HEK293 (cell line): ENCODE measurements around the gene NATD1.

Experiments
- CTCF ChIA-PET: fragments of 350-600 bp; formaldehyde crosslinking; extraction: SDS; loops from one replicate; lab custom pipeline; 2021; ENCODE audit warnings: antibody characterized with exemption; lab: Yijun Ruan, JAX
- POLR2A ChIA-PET: fragments of 300-600 bp; formaldehyde crosslinking; extraction: SDS; loops from one replicate; lab custom pipeline; 2020; ENCODE audit warnings: antibody characterized with exemption, inconsistent platforms; lab: Yijun Ruan, JAX
- H3K27ac ChIP-seq: fragments of 200-500 bp; sonication (Bioruptor generic); 2 replicates; pipeline ENCODE4 v1.5.1; 2014; ENCODE audit warnings: low read depth, low read length, control low read depth, inconsistent platforms; ENCODE audit errors: extremely low read depth
- H3K36me3 ChIP-seq, 2 experiments: fragments of 200-500 bp in 1 of 2; sonication (Bioruptor generic) in 1 of 2; 1 replicate in 1 of 2; 2 replicates in 1 of 2; pipeline ENCODE4 v1.5.1; 2014 to 2017; ENCODE audit warnings: inconsistent platforms in 2 of 2, low read length in 2 of 2; ENCODE audit not compliant: control insufficient read depth in 2 of 2, insufficient read depth in 1 of 2
- H3K4me1 ChIP-seq: fragments of 200-500 bp; sonication (Bioruptor generic); 2 replicates; pipeline ENCODE4 v1.5.1; 2014; ENCODE audit warnings: mild to moderate bottlenecking, low read length, inconsistent platforms; ENCODE audit not compliant: control insufficient read depth, insufficient read depth
- H3K4me3 ChIP-seq: 2 replicates; pipeline ENCODE4 v1.5.1; 2011; ENCODE audit warnings: low read depth, mild to moderate bottlenecking, control low read depth, low read length, moderate library complexity
- H3K9me3 ChIP-seq: fragments of 200-500 bp; sonication (Bioruptor generic); 2 replicates; pipeline ENCODE4 v1.5.1; 2014; ENCODE audit warnings: low read depth, low read length, inconsistent platforms; ENCODE audit not compliant: control insufficient read depth, insufficient read depth
- CTCF ChIP-seq: fragments of 450-650 bp; formaldehyde crosslinking; IDR thresholded peaks from 2 replicates; pipeline ENCODE4 v1.5.1; 2016; ENCODE audit warnings: missing biosample characterization, missing genetic modification characterization
- EGR2 ChIP-seq: fragments of 450-650 bp; formaldehyde crosslinking; IDR thresholded peaks from 2 replicates; pipeline ENCODE4 v1.5.1; 2016; ENCODE audit warnings: low read depth, missing biosample characterization, missing genetic modification characterization
- GFI1B ChIP-seq: fragments of 450-650 bp; formaldehyde crosslinking; IDR thresholded peaks from 2 replicates; pipeline ENCODE4 v1.5.1; 2016; ENCODE audit warnings: missing biosample characterization, missing genetic modification characterization
- HOXD13 ChIP-seq: sonication (generic); formaldehyde crosslinking; IDR thresholded peaks from 2 replicates; pipeline ENCODE4 v1.8.0; 2022; ENCODE audit warnings: missing genetic modification reagents, borderline replicate concordance
- IKZF3 ChIP-seq: fragments of 450-650 bp; IDR thresholded peaks from 2 replicates; pipeline ENCODE4 v1.5.0; 2018; ENCODE audit warnings: missing biosample characterization, mild to moderate bottlenecking, missing genetic modification characterization, moderate library complexity
- KLF16 ChIP-seq: fragments of 450-650 bp; formaldehyde crosslinking; IDR thresholded peaks from 2 replicates; pipeline ENCODE4 v1.5.1; 2017; ENCODE audit warnings: missing biosample characterization, missing genetic modification characterization
- KLF9 ChIP-seq: fragments of 450-650 bp; formaldehyde crosslinking; IDR thresholded peaks from 2 replicates; pipeline ENCODE4 v1.5.1; 2016; ENCODE audit warnings: missing biosample characterization, missing genetic modification characterization, low read depth
- SALL2 ChIP-seq: fragments of 450-650 bp; formaldehyde crosslinking; IDR thresholded peaks from 2 replicates; pipeline ENCODE4 v1.5.0; 2017; ENCODE audit warnings: missing biosample characterization, mild to moderate bottlenecking, missing genetic modification characterization, borderline replicate concordance
- SCRT2 ChIP-seq: fragments of 450-650 bp; formaldehyde crosslinking; IDR thresholded peaks from 2 replicates; pipeline ENCODE4 v1.5.1; 2016; ENCODE audit warnings: missing biosample characterization, missing genetic modification characterization
- TRIM28 ChIP-seq: IDR thresholded peaks from 2 replicates; pipeline ENCODE4 v1.6.1; 2011; ENCODE audit warnings: low read length, control low read depth, borderline replicate concordance
- ZBTB17 ChIP-seq: fragments of 450-650 bp; formaldehyde crosslinking; IDR thresholded peaks from 2 replicates; pipeline ENCODE4 v1.5.1; 2016; ENCODE audit warnings: missing biosample characterization, missing genetic modification characterization
- ZBTB49 ChIP-seq: fragments of 450-650 bp; formaldehyde crosslinking; IDR thresholded peaks from 2 replicates; pipeline ENCODE4 v1.5.1; 2016; ENCODE audit warnings: missing biosample characterization, missing genetic modification characterization, low read depth
- ZFHX2 ChIP-seq: fragments of 450-650 bp; formaldehyde crosslinking; conservative IDR thresholded peaks from 2 replicates; pipeline ENCODE4 v1.5.1; 2016; ENCODE audit warnings: missing biosample characterization, missing genetic modification characterization
- ZFP3 ChIP-seq: fragments of 450-650 bp; formaldehyde crosslinking; IDR thresholded peaks from 2 replicates; pipeline ENCODE4 v1.5.1; 2016; ENCODE audit warnings: low read depth, missing biosample characterization, missing genetic modification characterization
- ZFP41 ChIP-seq: fragments of 450-650 bp; formaldehyde crosslinking; IDR thresholded peaks from 2 replicates; pipeline ENCODE4 v1.5.1; 2016; ENCODE audit warnings: missing biosample characterization, missing genetic modification characterization, borderline replicate concordance
- ZNF121 ChIP-seq: fragments of 450-650 bp; formaldehyde crosslinking; IDR thresholded peaks from 2 replicates; pipeline ENCODE4 v1.5.1; 2016; ENCODE audit warnings: missing biosample characterization, missing genetic modification characterization
- ZNF148 ChIP-seq: fragments of 450-650 bp; formaldehyde crosslinking; IDR thresholded peaks from 2 replicates; pipeline ENCODE4 v1.5.0; 2017; ENCODE audit warnings: missing biosample characterization, missing genetic modification characterization, borderline replicate concordance
- ZNF175 ChIP-seq: fragments of 450-650 bp; formaldehyde crosslinking; IDR thresholded peaks from 2 replicates; pipeline ENCODE4 v1.5.1; 2016; ENCODE audit warnings: missing biosample characterization, missing genetic modification characterization
- ZNF221 ChIP-seq: fragments of 450-650 bp; formaldehyde crosslinking; IDR thresholded peaks from 2 replicates; pipeline ENCODE4 v1.5.1; 2017; ENCODE audit warnings: missing biosample characterization, missing genetic modification characterization, borderline replicate concordance
- ZNF366 ChIP-seq: fragments of 450-650 bp; formaldehyde crosslinking; conservative IDR thresholded peaks from 2 replicates; pipeline ENCODE4 v1.5.1; 2016; ENCODE audit warnings: missing biosample characterization, missing genetic modification characterization
- ZNF423 ChIP-seq: fragments of 450-650 bp; formaldehyde crosslinking; IDR thresholded peaks from 2 replicates; pipeline ENCODE4 v1.5.1; 2016; ENCODE audit warnings: missing biosample characterization, missing genetic modification characterization
- ZNF571 ChIP-seq: fragments of 450-650 bp; formaldehyde crosslinking; IDR thresholded peaks from 2 replicates; pipeline ENCODE4 v1.5.0; 2017; ENCODE audit warnings: missing biosample characterization, missing genetic modification characterization
- ZNF621 ChIP-seq: fragments of 450-650 bp; formaldehyde crosslinking; IDR thresholded peaks from 2 replicates; pipeline ENCODE4 v1.5.1; 2017; ENCODE audit warnings: missing biosample characterization, missing genetic modification characterization
- ZNF645 ChIP-seq: fragments of 450-650 bp; formaldehyde crosslinking; IDR thresholded peaks from 2 replicates; pipeline ENCODE4; 2016; ENCODE audit warnings: missing biosample characterization, missing genetic modification characterization
- ZNF654 ChIP-seq: fragments of 450-650 bp; formaldehyde crosslinking; IDR thresholded peaks from 2 replicates; pipeline ENCODE4 v1.5.1; 2016; ENCODE audit warnings: low read depth, missing biosample characterization, missing genetic modification characterization
- ZNF664 ChIP-seq: fragments of 450-650 bp; formaldehyde crosslinking; IDR thresholded peaks from 2 replicates; pipeline ENCODE4 v1.5.1; 2016; ENCODE audit warnings: missing biosample characterization, missing genetic modification characterization
- ZNF701 ChIP-seq: fragments of 450-650 bp; formaldehyde crosslinking; IDR thresholded peaks from 2 replicates; pipeline ENCODE4 v1.5.1; 2016; ENCODE audit warnings: missing biosample characterization, missing genetic modification characterization
- ZNF747 ChIP-seq: fragments of 450-650 bp; formaldehyde crosslinking; IDR thresholded peaks from 2 replicates; pipeline ENCODE4 v1.5.1; 2016; ENCODE audit warnings: missing biosample characterization, missing genetic modification characterization

The NATD1 gene

GRCh38 chr17:21239680-21240368 is 13.4 kb downstream of the NATD1 start:
- ChIA-PET POLR2A (interaction anchor here (0.9 to 1.3 kb wide), 4 partner anchors 10 to 36 kb away, joined by 3 to 4 read pairs (median 4); partner anchors contain the start of gene NATD1), CTCF (interaction anchor here (0.6 to 2.0 kb wide), 9 partner anchors 9 to 278 kb away, joined by 3 to 7 read pairs (median 4); no protein-coding TSS in a partner anchor)
- H3K36me3 ChIP-seq, result peaks cover 0 to 7% of the 10 kb centered on the region in 2 experiments; a peak in 1 of 3 replicates
- no peaks in the 10 kb centered on the region for H3K9me3 ChIP-seq
- H3K4me3 ChIP-seq, result no peak overlapping the region
- no peak overlapping the region for H3K27ac ChIP-seq
- TF ChIP-seq ZNF701 (tag by site-specific recombination) (no peak), GFI1B (tag by site-specific recombination) (no peak), ZBTB17 (tag by site-specific recombination) (peak; percentile 42; the same call in 1 of the 2 replicates), ZNF664 (no peak), SCRT2 (tag by site-specific recombination) (peak; percentile 28; the same call in 1 of the 2 replicates), ZNF645 (tag by site-specific recombination) (no peak), ZFP41 (tag by site-specific recombination) (no peak), ZNF654 (tag by site-specific recombination) (0 out of 2 replicates have a peak, but pooled peaks have one; percentile 3), KLF9 (no peak), SALL2 (tag by site-specific recombination) (no peak), ZNF621 (tag by site-specific recombination) (no peak), ZBTB49 (tag by site-specific recombination) (no peak), ZNF221 (tag by site-specific recombination) (no peak), HOXD13 (CRISPR knock-in tag) (no peak), IKZF3 (tag by site-specific recombination) (no peak), CTCF (tag by site-specific recombination) (peak; percentile 22; the same call in 1 of the 2 replicates), TRIM28 (no peak), ZNF423 (tag by site-specific recombination) (no peak), ZNF175 (no peak), ZNF121 (tag by site-specific recombination) (peak; percentile 77; the same call in 1 of the 2 replicates)
- H3K4me1 ChIP-seq, result no peaks in the 10 kb centered on the region; the same call in 1 of the 2 replicates

- ChIA-PET CTCF (no interaction called here), POLR2A (no interaction called here)
- Histone ChIP-seq H3K4me1 (no peaks in the 10 kb centered on the region; the same call in 1 of the 2 replicates), H3K27ac (no peak overlapping the region), H3K4me3 (no peak overlapping the region), H3K9me3 (no peaks in the 10 kb centered on the region), H3K36me3 (no peaks in the 10 kb centered on the region)
- 0 out of 2 replicates have a peak, but pooled peaks have one; percentile 15 for TF ChIP-seq ZNF148
- TF ChIP-seq ZNF571 (tag by site-specific recombination), result peak; percentile 61; the same call in 1 of the 2 replicates
- TF ChIP-seq ZNF366 (tag by site-specific recombination), result peak; percentile 92
- 0 out of 2 replicates have a peak, but pooled peaks have one; percentile 46 for TF ChIP-seq KLF16
- TF ChIP-seq ZFP3 (tag by site-specific recombination), result no peak
- no peak for TF ChIP-seq SALL2 (tag by site-specific recombination)
- TF ChIP-seq ZNF747 (tag by site-specific recombination), result 0 out of 2 replicates have a peak, but pooled peaks have one; percentile 43
- TF ChIP-seq EGR2 (tag by site-specific recombination), result peak; percentile 100
- TF ChIP-seq ZFHX2 (tag by site-specific recombination), result peak; percentile 100
Measured at GRCh38 chr17:21235921-21236320, 17.3 kb downstream of the NATD1 start.
